ENCODE measurements around the gene C14orf132.

DNA sequence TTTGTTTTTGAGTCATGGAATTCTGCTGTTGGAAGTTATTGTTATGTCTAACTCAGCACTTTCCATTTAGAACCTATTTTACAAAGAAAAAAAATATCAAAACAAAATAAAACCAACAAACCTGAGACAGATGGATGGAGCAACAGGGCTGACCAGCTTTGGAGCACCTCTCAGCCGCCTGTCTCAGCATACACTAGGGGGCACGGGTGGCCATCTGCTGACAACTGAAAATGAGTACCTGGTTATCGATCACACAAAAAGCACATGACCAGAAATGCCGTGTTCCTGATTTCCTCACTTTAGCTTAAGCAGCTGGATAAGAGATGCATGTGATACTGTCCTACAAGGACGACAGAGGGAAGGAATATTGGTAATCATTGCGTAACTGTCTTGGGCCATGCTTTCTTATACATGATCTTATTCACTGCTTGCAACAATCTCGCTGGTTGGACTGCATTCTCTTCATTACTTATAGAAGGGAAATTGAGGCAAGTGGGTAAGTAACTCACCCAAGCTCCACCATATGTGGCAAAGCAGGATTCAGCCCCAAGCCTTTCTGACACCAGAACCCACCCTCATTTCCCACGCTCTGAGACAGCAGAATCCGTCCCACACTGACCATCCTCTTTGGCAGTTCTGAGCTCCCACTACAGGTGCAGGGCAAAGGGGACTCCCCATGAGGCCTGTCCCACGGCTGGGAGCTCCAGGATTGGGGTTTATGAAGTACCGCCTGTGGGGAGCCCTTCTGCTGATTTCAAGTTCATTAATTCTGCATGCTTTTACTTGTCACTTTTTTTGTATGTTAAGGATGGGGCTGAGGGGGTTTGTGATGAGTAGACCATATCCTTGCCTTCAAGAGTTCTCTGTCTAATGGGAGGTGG is 43.5 kb downstream of the C14orf132 start:
- TF ChIP-seq, protein P1, sequence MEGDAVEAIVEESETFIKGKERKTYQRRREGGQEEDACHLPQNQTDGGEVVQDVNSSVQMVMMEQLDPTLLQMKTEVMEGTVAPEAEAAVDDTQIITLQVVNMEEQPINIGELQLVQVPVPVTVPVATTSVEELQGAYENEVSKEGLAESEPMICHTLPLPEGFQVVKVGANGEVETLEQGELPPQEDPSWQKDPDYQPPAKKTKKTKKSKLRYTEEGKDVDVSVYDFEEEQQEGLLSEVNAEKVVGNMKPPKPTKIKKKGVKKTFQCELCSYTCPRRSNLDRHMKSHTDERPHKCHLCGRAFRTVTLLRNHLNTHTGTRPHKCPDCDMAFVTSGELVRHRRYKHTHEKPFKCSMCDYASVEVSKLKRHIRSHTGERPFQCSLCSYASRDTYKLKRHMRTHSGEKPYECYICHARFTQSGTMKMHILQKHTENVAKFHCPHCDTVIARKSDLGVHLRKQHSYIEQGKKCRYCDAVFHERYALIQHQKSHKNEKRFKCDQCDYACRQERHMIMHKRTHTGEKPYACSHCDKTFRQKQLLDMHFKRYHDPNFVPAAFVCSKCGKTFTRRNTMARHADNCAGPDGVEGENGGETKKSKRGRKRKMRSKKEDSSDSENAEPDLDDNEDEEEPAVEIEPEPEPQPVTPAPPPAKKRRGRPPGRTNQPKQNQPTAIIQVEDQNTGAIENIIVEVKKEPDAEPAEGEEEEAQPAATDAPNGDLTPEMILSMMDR (IDR thresholded peaks at IDR 0.05) = no peak
- no peak for TF ChIP-seq POLR2A (IDR thresholded peaks at IDR 0.05)

All from esophagus squamous epithelium (tissue), 4 donors.